ENCODE data around the gene SNRPD3. TPM values are rescaled to one million over a fixed set of nuclear protein-coding genes. Genes with fewer than 3 reads are reported as not detected.
A peak's percentile ranks its signal among the peaks of the same experiment; 100 is the strongest.
"Not testable (repeated sequence)": the region's sequence is repeated elsewhere in the genome, so short reads cannot be mapped to it uniquely, and the experiment has no call there.

SNRPD3 gene
- total and polyA plus RNA-seq, 2 donors (not counting 3 experiments of a cell fraction or from before 2014, with no cell fraction given) = 121 to 253 TPM

DNA sequence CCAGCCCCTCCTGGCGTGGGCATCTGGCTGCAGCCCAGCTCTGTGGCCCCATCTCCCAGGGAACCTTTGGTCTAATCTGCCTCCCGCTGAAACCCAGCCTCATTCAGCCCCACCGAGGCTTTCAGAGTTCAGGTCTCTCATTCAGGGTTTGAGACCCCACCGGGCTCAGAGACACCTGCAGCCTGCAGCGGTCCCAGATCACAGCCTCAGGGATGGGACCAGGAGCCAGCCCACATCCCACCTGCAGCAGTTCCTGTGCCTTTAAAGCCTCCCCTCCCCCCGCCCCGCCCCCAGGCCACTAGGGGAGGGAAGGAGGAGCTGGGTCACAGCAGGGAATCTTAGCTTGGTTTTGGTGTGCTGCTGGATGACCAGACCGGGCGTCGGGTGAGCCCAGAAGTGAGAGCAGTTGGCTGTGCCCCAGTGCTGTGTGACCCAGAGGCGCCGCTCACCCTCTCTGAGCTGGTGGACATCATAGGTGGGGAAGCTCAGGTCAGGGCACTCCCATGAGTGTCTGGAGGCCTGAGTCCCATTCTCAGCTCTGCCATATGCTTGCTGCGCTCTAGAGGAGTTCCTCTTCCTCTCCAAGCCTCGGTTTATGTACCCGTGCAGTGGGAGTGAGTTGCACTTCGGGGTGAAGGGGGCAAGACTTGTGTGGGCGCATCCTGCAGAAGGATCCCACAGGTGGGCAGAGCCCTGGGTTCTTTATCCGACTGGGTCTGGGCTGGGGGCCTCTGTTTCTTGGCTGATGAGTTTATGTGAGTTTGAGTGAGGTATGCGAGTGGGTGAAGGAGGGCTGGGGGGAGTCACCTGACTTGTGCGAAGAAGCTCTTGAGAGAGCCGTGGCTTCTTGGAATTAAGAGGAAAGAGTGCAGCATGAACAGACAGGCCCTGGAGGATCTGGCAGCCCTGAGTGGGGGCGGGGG is 47.3 kb downstream of the SNRPD3 start, which contains the start of gene GGT1:
Gene GGT1, plus strand, starts transcription at position 347 of the 923 bp plus-strand sequence. CDS start 7,889 bp downstream, outside the sequence.
- H4K20me1 ChIP-seq (replicated peaks; ENCODE audit: control insufficient read depth, extremely low read depth, insufficient read depth, low read length); CTCF ChIA-PET; H3K4me2 ChIP-seq (ENCODE audit: insufficient read depth, low read length); H3K9ac ChIP-seq (replicated peaks; ENCODE audit: extremely low read depth, insufficient read depth, low read length); H3K4me1 ChIP-seq (ENCODE audit: control insufficient read depth, extremely low read depth, insufficient read depth, low read length); H3K4me3 ChIP-seq (replicated peaks in 1 of 3; ENCODE audit: insufficient read depth in 1 of 3, low read depth in 1 of 3, low read length in 3 of 3); POLR2A ChIA-PET; BruUV-seq (replicated peaks); H3K9me1 ChIP-seq (replicated peaks; ENCODE audit: control insufficient read depth, extremely low read depth, insufficient read depth, low read length); H3K79me2 ChIP-seq (ENCODE audit: control insufficient read depth, insufficient read depth, low read length); H3K9me3 ChIP-seq (replicated peaks; ENCODE audit: control insufficient read depth, insufficient read depth, low read length); H3K36me3 ChIP-seq (ENCODE audit: control insufficient read depth in 2 of 2, extremely low read depth in 1 of 2, insufficient read depth in 2 of 2, low read length in 2 of 2); intact Hi-C loops (cut with micrococcal nuclease); H3K27ac ChIP-seq (ENCODE audit: insufficient read depth, low read depth, low read length); H3K27me3 ChIP-seq (ENCODE audit: control insufficient read depth in 2 of 2, insufficient read depth in 2 of 2, low read length in 2 of 2); dilution Hi-C loops (cut with MboI; ENCODE audit: extremely low pct_ligation_motif_present, low sequenced_read_pairs); DNase-seq (ENCODE audit: low read depth, low spot score): not testable (repeated sequence)
- peak; percentile 48 for FAIRE-seq
- peak within 1 kb of the TSS; percentile 34 for H2AFZ ChIP-seq (ENCODE audit: low read depth, low read length)

DNA sequence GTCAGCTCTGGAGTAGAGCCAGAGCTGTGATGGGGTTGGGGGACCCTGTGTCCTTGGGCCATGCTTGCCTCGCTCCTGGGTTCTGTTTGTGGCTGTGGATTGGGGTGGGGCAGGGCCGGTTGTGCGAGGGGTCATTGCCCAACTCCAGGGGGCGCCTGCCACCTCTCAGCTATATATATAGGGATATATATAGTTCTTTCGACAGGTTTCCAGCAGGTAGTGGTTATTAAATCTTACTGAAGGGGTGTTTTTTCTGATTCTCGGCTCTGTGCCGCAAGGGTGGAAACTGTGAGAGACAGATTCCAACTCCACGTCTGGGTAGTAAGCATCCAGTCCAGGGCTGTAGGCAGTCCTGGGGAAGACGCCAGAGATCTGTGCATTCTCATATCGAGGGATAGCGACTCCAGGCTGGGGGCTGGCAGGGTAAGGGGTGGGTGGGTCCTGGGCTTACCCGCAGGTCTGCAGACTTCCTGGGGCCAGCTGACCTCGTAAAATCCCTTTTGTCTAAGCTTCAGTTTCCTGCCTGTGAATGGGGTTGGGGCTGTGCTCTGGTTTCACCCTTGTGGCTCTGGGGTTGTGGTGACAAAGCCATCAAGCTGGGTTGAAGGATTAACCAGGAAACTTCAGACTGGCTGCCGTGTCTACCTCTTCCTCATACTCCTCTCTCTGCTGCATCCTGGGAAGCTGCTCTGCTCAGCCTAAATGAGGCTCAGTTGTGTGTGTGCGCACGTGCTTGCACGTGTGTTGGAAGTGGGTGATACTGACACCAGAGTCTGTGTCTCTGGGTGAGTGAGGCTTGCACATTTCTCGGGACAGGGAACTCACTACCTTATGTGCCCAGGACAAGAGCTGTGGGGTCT is 48.2 kb downstream of the SNRPD3 start:
- H3K27me3 ChIP-seq (ENCODE audit: control insufficient read depth in 2 of 2, insufficient read depth in 2 of 2, low read length in 2 of 2); H3K4me2 ChIP-seq (ENCODE audit: insufficient read depth, low read length); H3K9me3 ChIP-seq (replicated peaks; ENCODE audit: control insufficient read depth, insufficient read depth, low read length); intact Hi-C loops (cut with micrococcal nuclease); H3K79me2 ChIP-seq (ENCODE audit: control insufficient read depth, insufficient read depth, low read length); H3K36me3 ChIP-seq (ENCODE audit: control insufficient read depth in 2 of 2, extremely low read depth in 1 of 2, insufficient read depth in 2 of 2, low read length in 2 of 2); POLR2A ChIA-PET; H3K9ac ChIP-seq (replicated peaks; ENCODE audit: extremely low read depth, insufficient read depth, low read length); BruUV-seq (replicated peaks); H4K20me1 ChIP-seq (replicated peaks; ENCODE audit: control insufficient read depth, extremely low read depth, insufficient read depth, low read length); H3K9me1 ChIP-seq (replicated peaks; ENCODE audit: control insufficient read depth, extremely low read depth, insufficient read depth, low read length); H3K4me3 ChIP-seq (replicated peaks in 1 of 3; ENCODE audit: insufficient read depth in 1 of 3, low read depth in 1 of 3, low read length in 3 of 3); H3K4me1 ChIP-seq (ENCODE audit: control insufficient read depth, extremely low read depth, insufficient read depth, low read length); CTCF ChIA-PET; dilution Hi-C loops (cut with MboI; ENCODE audit: extremely low pct_ligation_motif_present, low sequenced_read_pairs); H3K27ac ChIP-seq (ENCODE audit: insufficient read depth, low read depth, low read length); DNase-seq (ENCODE audit: low read depth, low spot score): not testable (repeated sequence)
- peak overlapping the region; percentile 34 for H2AFZ ChIP-seq (ENCODE audit: low read depth, low read length)
- FAIRE-seq = peak; percentile 63
- TF ChIP-seq, protein P1, sequence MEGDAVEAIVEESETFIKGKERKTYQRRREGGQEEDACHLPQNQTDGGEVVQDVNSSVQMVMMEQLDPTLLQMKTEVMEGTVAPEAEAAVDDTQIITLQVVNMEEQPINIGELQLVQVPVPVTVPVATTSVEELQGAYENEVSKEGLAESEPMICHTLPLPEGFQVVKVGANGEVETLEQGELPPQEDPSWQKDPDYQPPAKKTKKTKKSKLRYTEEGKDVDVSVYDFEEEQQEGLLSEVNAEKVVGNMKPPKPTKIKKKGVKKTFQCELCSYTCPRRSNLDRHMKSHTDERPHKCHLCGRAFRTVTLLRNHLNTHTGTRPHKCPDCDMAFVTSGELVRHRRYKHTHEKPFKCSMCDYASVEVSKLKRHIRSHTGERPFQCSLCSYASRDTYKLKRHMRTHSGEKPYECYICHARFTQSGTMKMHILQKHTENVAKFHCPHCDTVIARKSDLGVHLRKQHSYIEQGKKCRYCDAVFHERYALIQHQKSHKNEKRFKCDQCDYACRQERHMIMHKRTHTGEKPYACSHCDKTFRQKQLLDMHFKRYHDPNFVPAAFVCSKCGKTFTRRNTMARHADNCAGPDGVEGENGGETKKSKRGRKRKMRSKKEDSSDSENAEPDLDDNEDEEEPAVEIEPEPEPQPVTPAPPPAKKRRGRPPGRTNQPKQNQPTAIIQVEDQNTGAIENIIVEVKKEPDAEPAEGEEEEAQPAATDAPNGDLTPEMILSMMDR (IDR thresholded peaks at IDR 0.05; ENCODE audit: extremely low read depth in 1 of 2, insufficient read depth in 1 of 2, low read depth in 1 of 2, low read length in 2 of 2) = peak in 1 of 2 donors; percentile 16

DNA sequence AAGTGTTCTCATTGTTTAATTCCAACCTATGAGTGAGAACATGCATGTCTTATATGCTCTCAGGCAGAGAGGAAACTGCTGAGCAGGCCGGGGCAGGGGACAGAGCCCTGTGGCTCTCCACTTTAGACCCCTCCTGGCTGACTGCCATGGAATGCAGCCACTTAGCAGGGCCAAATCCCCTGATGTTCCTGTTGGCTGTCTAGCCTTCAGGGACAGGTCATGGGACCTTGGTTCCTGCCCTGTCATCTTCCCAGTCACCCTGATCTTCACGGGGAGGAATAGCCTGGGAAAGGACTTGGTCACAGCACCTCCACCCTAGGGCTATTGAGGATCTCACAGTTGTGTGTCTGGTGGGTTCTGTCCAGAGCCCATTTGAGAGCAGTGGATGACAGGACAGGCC is 50.5 kb downstream of the SNRPD3 start:
- FAIRE-seq = peak; percentile 74
- BruUV-seq (replicated peaks); H2AFZ ChIP-seq (ENCODE audit: low read depth, low read length); intact Hi-C loops (cut with micrococcal nuclease); H3K4me2 ChIP-seq (ENCODE audit: insufficient read depth, low read length); H3K4me1 ChIP-seq (ENCODE audit: control insufficient read depth, extremely low read depth, insufficient read depth, low read length); dilution Hi-C loops (cut with MboI; ENCODE audit: extremely low pct_ligation_motif_present, low sequenced_read_pairs); H3K9me1 ChIP-seq (replicated peaks; ENCODE audit: control insufficient read depth, extremely low read depth, insufficient read depth, low read length); POLR2A ChIA-PET; H3K27ac ChIP-seq (ENCODE audit: insufficient read depth, low read depth, low read length); H4K20me1 ChIP-seq (replicated peaks; ENCODE audit: control insufficient read depth, extremely low read depth, insufficient read depth, low read length); CTCF ChIA-PET; H3K79me2 ChIP-seq (ENCODE audit: control insufficient read depth, insufficient read depth, low read length); H3K9me3 ChIP-seq (replicated peaks; ENCODE audit: control insufficient read depth, insufficient read depth, low read length); H3K27me3 ChIP-seq (ENCODE audit: control insufficient read depth in 2 of 2, insufficient read depth in 2 of 2, low read length in 2 of 2); H3K9ac ChIP-seq (replicated peaks; ENCODE audit: extremely low read depth, insufficient read depth, low read length); H3K4me3 ChIP-seq (replicated peaks in 1 of 3; ENCODE audit: insufficient read depth in 1 of 3, low read depth in 1 of 3, low read length in 3 of 3); DNase-seq (ENCODE audit: low read depth, low spot score); H3K36me3 ChIP-seq (ENCODE audit: control insufficient read depth in 2 of 2, extremely low read depth in 1 of 2, insufficient read depth in 2 of 2, low read length in 2 of 2): not testable (repeated sequence)

Data from endothelial cell of umbilical vein (primary cell).